Measurements from ENCODE around the gene EFNA2. TPM values are rescaled to one million over a fixed set of nuclear protein-coding genes. Genes with fewer than 3 reads are reported as not detected.

EFNA2 gene
- total RNA-seq, 1 experiment from 2014 or later: 11.4 TPM

DNA sequence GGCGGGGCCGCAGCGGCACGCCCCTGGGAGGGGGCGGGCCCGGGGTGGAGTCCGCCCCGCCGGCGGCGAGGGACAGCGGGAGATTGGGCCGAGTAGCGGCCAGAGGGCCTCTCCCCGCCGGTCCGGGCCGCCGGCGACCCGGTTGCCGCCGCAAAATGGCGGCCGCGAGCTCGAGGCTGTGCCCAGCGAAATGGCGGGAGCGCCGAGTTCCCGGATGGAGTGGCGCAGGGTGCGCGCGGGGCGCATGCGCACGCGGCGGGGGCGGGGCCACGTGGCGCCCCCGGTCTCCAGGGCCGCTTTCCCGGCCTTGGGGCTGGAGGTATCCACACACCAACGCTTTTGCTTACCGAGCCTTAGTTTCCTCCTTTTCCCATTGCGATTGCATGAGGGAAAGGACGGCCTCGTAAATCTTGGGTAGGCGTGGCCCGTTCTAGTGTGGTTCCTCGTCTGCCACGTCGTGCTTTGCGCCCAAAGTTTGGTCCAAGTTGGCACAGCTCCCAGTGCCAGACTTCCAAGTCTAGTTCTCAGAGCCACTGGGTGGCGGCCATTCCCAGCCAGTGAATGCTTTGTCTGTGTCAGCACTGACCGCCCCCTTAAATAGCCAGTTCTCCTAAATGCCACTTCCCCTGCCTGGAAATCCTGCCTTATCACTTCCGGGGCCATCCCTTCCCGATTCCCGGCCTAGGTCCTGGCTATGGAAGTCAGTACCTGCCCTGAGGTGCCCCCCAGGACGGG, 16.0 kb upstream of the EFNA2 start (continued):
- TF ChIP-seq, protein P1, sequence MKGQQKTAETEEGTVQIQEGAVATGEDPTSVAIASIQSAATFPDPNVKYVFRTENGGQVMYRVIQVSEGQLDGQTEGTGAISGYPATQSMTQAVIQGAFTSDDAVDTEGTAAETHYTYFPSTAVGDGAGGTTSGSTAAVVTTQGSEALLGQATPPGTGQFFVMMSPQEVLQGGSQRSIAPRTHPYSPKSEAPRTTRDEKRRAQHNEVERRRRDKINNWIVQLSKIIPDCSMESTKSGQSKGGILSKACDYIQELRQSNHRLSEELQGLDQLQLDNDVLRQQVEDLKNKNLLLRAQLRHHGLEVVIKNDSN (CRISPR knock-in tag; IDR thresholded peaks at IDR 0.05): peak; percentile 57
- peak; percentile 67; the same call in 1 of the 2 replicates for TF ChIP-seq CBFB (CRISPR knock-in tag; IDR thresholded peaks at IDR 0.05; ENCODE audit: low read depth)
- TF ChIP-seq ZNF423 (CRISPR knock-in tag; IDR thresholded peaks at IDR 0.05): no peak
- no peak for TF ChIP-seq SP1 (CRISPR knock-in tag; conservative IDR thresholded peaks at IDR 0.05)

DNA sequence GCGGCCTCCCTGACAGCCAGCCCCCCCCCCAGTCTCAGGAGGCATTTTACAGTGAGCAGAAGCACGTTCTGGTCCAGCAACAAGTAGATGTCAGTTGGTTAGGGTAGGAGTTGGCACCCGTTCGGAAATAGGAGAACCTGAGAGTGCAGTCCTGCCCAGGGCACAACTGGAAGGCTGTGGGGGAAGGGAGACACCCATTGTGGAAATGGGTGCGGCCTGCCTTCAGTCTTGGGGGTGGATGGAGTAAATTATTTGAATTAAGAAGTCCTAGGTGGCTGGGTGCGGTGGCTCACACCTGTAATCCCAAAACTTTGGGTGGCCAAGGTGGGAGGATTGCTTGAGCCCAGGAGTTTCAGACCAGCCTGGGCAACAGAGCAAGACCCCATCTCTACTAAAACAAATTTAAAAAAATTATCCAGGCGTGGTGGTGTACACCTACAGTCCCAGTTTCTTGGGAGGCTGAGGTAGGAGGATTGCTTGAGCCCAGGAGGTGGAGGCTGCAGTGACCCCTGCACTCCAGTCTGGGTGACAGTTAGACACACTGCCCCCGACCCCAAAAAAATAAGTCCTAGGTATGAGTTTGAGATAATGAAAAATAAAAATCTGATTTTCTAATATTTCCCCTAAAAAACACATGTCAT, 15.3 kb upstream of the EFNA2 start:
- H3K27ac Mint-ChIP-seq: peak overlapping the region; percentile 97
- ChIA-PET POLR2A (interaction anchor here (1.7 kb wide), 1 partner anchor 19 kb away, joined by 7 read pairs; no protein-coding TSS in a partner anchor), CTCF (no interaction called here)
- no peaks in the 10 kb centered on the region for H3K9me3 Mint-ChIP-seq
- peaks cover 7% of the 10 kb centered on the region for H3K27me3 Mint-ChIP-seq (ENCODE audit: low read depth)
- H3K36me3 Mint-ChIP-seq: peaks cover 42% of the 10 kb centered on the region
- H3K4me3 Mint-ChIP-seq: peak overlapping the region; percentile 79
- H3K4me1 Mint-ChIP-seq: peaks cover 56% of the 10 kb centered on the region
- DNase-seq (ENCODE audit: low spot score) (no peak), ATAC-seq (no peak)
- TF ChIP-seq, protein P2, sequence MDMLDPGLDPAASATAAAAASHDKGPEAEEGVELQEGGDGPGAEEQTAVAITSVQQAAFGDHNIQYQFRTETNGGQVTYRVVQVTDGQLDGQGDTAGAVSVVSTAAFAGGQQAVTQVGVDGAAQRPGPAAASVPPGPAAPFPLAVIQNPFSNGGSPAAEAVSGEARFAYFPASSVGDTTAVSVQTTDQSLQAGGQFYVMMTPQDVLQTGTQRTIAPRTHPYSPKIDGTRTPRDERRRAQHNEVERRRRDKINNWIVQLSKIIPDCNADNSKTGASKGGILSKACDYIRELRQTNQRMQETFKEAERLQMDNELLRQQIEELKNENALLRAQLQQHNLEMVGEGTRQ (CRISPR knock-in tag; IDR thresholded peaks at IDR 0.05): no peak
- TF ChIP-seq, protein P3, sequence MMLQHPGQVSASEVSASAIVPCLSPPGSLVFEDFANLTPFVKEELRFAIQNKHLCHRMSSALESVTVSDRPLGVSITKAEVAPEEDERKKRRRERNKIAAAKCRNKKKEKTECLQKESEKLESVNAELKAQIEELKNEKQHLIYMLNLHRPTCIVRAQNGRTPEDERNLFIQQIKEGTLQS (CRISPR knock-in tag; conservative IDR thresholded peaks at IDR 0.05): no peak
- TF ChIP-seq KAT7 (CRISPR knock-in tag; IDR thresholded peaks at IDR 0.05; ENCODE audit: borderline replicate concordance): no peak
- no peak for TF ChIP-seq FOXJ3 (CRISPR knock-in tag; IDR thresholded peaks at IDR 0.05; ENCODE audit: borderline replicate concordance)
- no peak for TF ChIP-seq ZNF138 (CRISPR knock-in tag; conservative IDR thresholded peaks at IDR 0.05)
- TF ChIP-seq, protein P4, sequence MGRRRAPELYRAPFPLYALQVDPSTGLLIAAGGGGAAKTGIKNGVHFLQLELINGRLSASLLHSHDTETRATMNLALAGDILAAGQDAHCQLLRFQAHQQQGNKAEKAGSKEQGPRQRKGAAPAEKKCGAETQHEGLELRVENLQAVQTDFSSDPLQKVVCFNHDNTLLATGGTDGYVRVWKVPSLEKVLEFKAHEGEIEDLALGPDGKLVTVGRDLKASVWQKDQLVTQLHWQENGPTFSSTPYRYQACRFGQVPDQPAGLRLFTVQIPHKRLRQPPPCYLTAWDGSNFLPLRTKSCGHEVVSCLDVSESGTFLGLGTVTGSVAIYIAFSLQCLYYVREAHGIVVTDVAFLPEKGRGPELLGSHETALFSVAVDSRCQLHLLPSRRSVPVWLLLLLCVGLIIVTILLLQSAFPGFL (CRISPR knock-in tag; IDR thresholded peaks at IDR 0.05; ENCODE audit: borderline replicate concordance): no peak
- TF ChIP-seq ATF1 (CRISPR knock-in tag; IDR thresholded peaks at IDR 0.05): no peak
- TF ChIP-seq, protein P5, sequence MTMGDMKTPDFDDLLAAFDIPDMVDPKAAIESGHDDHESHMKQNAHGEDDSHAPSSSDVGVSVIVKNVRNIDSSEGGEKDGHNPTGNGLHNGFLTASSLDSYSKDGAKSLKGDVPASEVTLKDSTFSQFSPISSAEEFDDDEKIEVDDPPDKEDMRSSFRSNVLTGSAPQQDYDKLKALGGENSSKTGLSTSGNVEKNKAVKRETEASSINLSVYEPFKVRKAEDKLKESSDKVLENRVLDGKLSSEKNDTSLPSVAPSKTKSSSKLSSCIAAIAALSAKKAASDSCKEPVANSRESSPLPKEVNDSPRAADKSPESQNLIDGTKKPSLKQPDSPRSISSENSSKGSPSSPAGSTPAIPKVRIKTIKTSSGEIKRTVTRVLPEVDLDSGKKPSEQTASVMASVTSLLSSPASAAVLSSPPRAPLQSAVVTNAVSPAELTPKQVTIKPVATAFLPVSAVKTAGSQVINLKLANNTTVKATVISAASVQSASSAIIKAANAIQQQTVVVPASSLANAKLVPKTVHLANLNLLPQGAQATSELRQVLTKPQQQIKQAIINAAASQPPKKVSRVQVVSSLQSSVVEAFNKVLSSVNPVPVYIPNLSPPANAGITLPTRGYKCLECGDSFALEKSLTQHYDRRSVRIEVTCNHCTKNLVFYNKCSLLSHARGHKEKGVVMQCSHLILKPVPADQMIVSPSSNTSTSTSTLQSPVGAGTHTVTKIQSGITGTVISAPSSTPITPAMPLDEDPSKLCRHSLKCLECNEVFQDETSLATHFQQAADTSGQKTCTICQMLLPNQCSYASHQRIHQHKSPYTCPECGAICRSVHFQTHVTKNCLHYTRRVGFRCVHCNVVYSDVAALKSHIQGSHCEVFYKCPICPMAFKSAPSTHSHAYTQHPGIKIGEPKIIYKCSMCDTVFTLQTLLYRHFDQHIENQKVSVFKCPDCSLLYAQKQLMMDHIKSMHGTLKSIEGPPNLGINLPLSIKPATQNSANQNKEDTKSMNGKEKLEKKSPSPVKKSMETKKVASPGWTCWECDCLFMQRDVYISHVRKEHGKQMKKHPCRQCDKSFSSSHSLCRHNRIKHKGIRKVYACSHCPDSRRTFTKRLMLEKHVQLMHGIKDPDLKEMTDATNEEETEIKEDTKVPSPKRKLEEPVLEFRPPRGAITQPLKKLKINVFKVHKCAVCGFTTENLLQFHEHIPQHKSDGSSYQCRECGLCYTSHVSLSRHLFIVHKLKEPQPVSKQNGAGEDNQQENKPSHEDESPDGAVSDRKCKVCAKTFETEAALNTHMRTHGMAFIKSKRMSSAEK (CRISPR knock-in tag; IDR thresholded peaks at IDR 0.05; ENCODE audit: borderline replicate concordance): 0 out of 2 replicates have a peak, but pooled peaks have one; percentile 72
- TF ChIP-seq NFATC4 (CRISPR knock-in tag; IDR thresholded peaks at IDR 0.05): peak; percentile 41; the same call in 1 of the 2 replicates
- TF ChIP-seq JUN (CRISPR knock-in tag; IDR thresholded peaks at IDR 0.05): no peak
- TF ChIP-seq, protein P6, sequence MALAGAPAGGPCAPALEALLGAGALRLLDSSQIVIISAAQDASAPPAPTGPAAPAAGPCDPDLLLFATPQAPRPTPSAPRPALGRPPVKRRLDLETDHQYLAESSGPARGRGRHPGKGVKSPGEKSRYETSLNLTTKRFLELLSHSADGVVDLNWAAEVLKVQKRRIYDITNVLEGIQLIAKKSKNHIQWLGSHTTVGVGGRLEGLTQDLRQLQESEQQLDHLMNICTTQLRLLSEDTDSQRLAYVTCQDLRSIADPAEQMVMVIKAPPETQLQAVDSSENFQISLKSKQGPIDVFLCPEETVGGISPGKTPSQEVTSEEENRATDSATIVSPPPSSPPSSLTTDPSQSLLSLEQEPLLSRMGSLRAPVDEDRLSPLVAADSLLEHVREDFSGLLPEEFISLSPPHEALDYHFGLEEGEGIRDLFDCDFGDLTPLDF (CRISPR knock-in tag; IDR thresholded peaks at IDR 0.05): no peak
- TF ChIP-seq, protein P7, sequence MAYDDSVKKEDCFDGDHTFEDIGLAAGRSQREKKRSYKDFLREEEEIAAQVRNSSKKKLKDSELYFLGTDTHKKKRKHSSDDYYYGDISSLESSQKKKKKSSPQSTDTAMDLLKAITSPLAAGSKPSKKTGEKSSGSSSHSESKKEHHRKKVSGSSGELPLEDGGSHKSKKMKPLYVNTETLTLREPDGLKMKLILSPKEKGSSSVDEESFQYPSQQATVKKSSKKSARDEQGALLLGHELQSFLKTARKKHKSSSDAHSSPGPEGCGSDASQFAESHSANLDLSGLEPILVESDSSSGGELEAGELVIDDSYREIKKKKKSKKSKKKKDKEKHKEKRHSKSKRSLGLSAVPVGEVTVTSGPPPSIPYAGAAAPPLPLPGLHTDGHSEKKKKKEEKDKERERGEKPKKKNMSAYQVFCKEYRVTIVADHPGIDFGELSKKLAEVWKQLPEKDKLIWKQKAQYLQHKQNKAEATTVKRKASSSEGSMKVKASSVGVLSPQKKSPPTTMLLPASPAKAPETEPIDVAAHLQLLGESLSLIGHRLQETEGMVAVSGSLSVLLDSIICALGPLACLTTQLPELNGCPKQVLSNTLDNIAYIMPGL (CRISPR knock-in tag; IDR thresholded peaks at IDR 0.05): no peak
- TF ChIP-seq SMAD3 (CRISPR knock-in tag; IDR thresholded peaks at IDR 0.05; ENCODE audit: borderline replicate concordance): no peak
- TF ChIP-seq, protein P8, sequence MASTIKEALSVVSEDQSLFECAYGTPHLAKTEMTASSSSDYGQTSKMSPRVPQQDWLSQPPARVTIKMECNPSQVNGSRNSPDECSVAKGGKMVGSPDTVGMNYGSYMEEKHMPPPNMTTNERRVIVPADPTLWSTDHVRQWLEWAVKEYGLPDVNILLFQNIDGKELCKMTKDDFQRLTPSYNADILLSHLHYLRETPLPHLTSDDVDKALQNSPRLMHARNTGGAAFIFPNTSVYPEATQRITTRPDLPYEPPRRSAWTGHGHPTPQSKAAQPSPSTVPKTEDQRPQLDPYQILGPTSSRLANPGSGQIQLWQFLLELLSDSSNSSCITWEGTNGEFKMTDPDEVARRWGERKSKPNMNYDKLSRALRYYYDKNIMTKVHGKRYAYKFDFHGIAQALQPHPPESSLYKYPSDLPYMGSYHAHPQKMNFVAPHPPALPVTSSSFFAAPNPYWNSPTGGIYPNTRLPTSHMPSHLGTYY (CRISPR knock-in tag; IDR thresholded peaks at IDR 0.05): no peak
- TF ChIP-seq TEAD4 (CRISPR knock-in tag; IDR thresholded peaks at IDR 0.05): no peak
- TF ChIP-seq ZNF317 (CRISPR knock-in tag; IDR thresholded peaks at IDR 0.05; ENCODE audit: borderline replicate concordance, low read depth): no peak
- TF ChIP-seq HMGA2 (CRISPR knock-in tag; IDR thresholded peaks at IDR 0.05): no peak
- TF ChIP-seq, protein P9, sequence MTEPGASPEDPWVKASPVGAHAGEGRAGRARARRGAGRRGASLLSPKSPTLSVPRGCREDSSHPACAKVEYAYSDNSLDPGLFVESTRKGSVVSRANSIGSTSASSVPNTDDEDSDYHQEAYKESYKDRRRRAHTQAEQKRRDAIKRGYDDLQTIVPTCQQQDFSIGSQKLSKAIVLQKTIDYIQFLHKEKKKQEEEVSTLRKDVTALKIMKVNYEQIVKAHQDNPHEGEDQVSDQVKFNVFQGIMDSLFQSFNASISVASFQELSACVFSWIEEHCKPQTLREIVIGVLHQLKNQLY (CRISPR knock-in tag; IDR thresholded peaks at IDR 0.05): no peak

All from WTC11 (cell line).